GM12878 (cell line): ENCODE data around the gene TMEM225B. TPM values are rescaled to one million over a fixed set of nuclear protein-coding genes. Genes with fewer than 3 reads are reported as not detected.

Source experiments
- ATAC-seq: fragments of 200-7000 bp; cut with Tn5 transposase; 3 replicates; pipeline ENCODE4 v1.9.1; 2020; ENCODE audit warnings: mild to moderate bottlenecking, moderate library complexity
- BruUV-seq: library from RNA; stranded (reverse); fragments of 400-500 nt; replicated peaks from 2 replicates; lab custom pipeline; 2021; lab: Mats Ljungman, UMichigan
- CTCF ChIA-PET: fragments of 300-600 bp; sonication (Branson Sonifier 250); formaldehyde crosslinking; extraction: SDS; loops from one replicate; lab custom pipeline; 2021; ENCODE audit warnings: inconsistent platforms; lab: Yijun Ruan, JAX
- POLR2A ChIA-PET: fragments of 350-600 bp; formaldehyde crosslinking; extraction: SDS; loops from one replicate; lab custom pipeline; 2021; ENCODE audit warnings: inconsistent platforms; lab: Charles Lee
- RAD21 ChIA-PET: fragments of 300-600 bp; sonication (Branson Sonifier 250); formaldehyde crosslinking; loops from one replicate; lab custom pipeline; 2023; ENCODE audit warnings: antibody characterized with exemption; ENCODE audit not compliant: unreplicated experiment; lab: Charles Lee
- SMC1A ChIA-PET: fragments of 300-600 bp; sonication (Branson Sonifier 250); formaldehyde crosslinking; loops from one replicate; lab custom pipeline; 2023; ENCODE audit not compliant: unreplicated experiment, uncharacterized antibody; lab: Charles Lee
- DNase-seq: peaks from one replicate; pipeline ENCODE4 v3.0.0-alpha.2; 2011; ENCODE audit warnings: low read depth, low spot score
- FAIRE-seq: peaks from 3 replicates; lab custom pipeline; 2011; peaks lifted over from hg19 to GRCh38; lab: Jason Lieb, UNC
- H2AFZ ChIP-seq: 2 replicates; pipeline ENCODE4 v1.6.0; 2011; ENCODE audit warnings: low read depth, low read length, control low read depth; ENCODE audit not compliant: control insufficient read depth
- H3K27ac ChIP-seq: 2 replicates; pipeline ENCODE4 v1.5.1; 2011; ENCODE audit warnings: control low read depth; ENCODE audit not compliant: control insufficient read depth, insufficient read depth
- H3K27me3 ChIP-seq, 2 experiments: replicated peaks in 1 of 2; 2 replicates each; pipeline versions ENCODE4 v1.6.0 to v1.6.1; 2011; ENCODE audit warnings: low read length in 1 of 2; ENCODE audit not compliant: control insufficient read depth in 2 of 2, insufficient read depth in 2 of 2
- H3K36me3 ChIP-seq, 2 experiments: 2 replicates each; pipeline ENCODE4 v1.5.1; 2011; ENCODE audit warnings: low read length in 1 of 2; ENCODE audit not compliant: control insufficient read depth in 2 of 2, insufficient read depth in 2 of 2
- H3K4me1 ChIP-seq: 2 replicates; pipeline ENCODE4 v1.6.1; 2011; ENCODE audit warnings: mild to moderate bottlenecking, low read length, moderate library complexity, mixed read lengths; ENCODE audit not compliant: control insufficient read depth, insufficient read depth
- H3K4me2 ChIP-seq: 2 replicates; pipeline ENCODE4 v1.6.0; 2011; ENCODE audit warnings: control low read depth; ENCODE audit not compliant: control insufficient read depth, insufficient read depth
- H3K4me3 ChIP-seq: fragments of 200-600 bp; sonication (generic); 2 replicates; pipeline ENCODE4 v1.5.1; 2016
- H3K79me2 ChIP-seq: 2 replicates; pipeline ENCODE4 v1.6.0; 2011; ENCODE audit warnings: low read length; ENCODE audit not compliant: control insufficient read depth, insufficient read depth
- H3K9ac ChIP-seq: 2 replicates; pipeline ENCODE4 v1.8.0; 2011; ENCODE audit warnings: low read length, control low read depth, mixed read lengths; ENCODE audit not compliant: control insufficient read depth, insufficient read depth
- H3K9me3 ChIP-seq: replicated peaks from 3 replicates; pipeline ENCODE4 v1.5.1; 2011; ENCODE audit warnings: mild to moderate bottlenecking, low read length; ENCODE audit not compliant: control insufficient read depth, insufficient read depth
- H4K20me1 ChIP-seq: 2 replicates; pipeline ENCODE4 v1.6.0; 2011; ENCODE audit not compliant: control insufficient read depth, insufficient read depth
- CTCF ChIP-seq, 3 experiments: IDR thresholded peaks in 2 of 3; conservative IDR thresholded peaks in 1 of 3; 2 replicates each; pipeline ENCODE4 v1.5.1; 2011; ENCODE audit warnings: low read depth in 3 of 3, low read length in 3 of 3, mild to moderate bottlenecking in 3 of 3, control low read depth in 2 of 3, moderate library complexity in 2 of 3, inconsistent platforms in 1 of 3, mixed read lengths in 1 of 3; ENCODE audit not compliant: control insufficient read depth in 2 of 3, insufficient read depth in 1 of 3; ENCODE audit errors: extremely low read depth in 1 of 3
- E2F8 ChIP-seq: fragments of 450-650 bp; IDR thresholded peaks from 2 replicates; pipeline ENCODE4 v1.6.1; 2018; ENCODE audit warnings: mild to moderate bottlenecking, low read depth, moderate library complexity; ENCODE audit not compliant: partially characterized antibody
- GATAD2B ChIP-seq: fragments of 450-650 bp; conservative IDR thresholded peaks from 2 replicates; pipeline ENCODE4 v1.6.1; 2017; ENCODE audit warnings: low read depth, mild to moderate bottlenecking, moderate library complexity
- MLLT1 ChIP-seq: fragments of 450-650 bp; IDR thresholded peaks from 2 replicates; pipeline ENCODE4 v1.6.1; 2016; ENCODE audit warnings: mild to moderate bottlenecking
- PML ChIP-seq: IDR thresholded peaks from 2 replicates; pipeline ENCODE4 v1.6.1; 2012; ENCODE audit warnings: low read length, inconsistent platforms
- POLR2AphosphoS2 ChIP-seq: IDR thresholded peaks from 2 replicates; pipeline ENCODE4 v1.6.1; 2011; ENCODE audit warnings: low read depth, mild to moderate bottlenecking, low read length, improper control_type of control experiment, moderate library complexity
- REST ChIP-seq: IDR thresholded peaks from 2 replicates; pipeline ENCODE4 v1.6.1; 2012; ENCODE audit warnings: mild to moderate bottlenecking, low read depth, low read length
- SKIL ChIP-seq: fragments of 450-650 bp; IDR thresholded peaks from 2 replicates; pipeline ENCODE4 v1.6.1; 2017; ENCODE audit warnings: mild to moderate bottlenecking, low read depth, inconsistent platforms; ENCODE audit not compliant: poor library complexity, severe bottlenecking
- SUPT20H ChIP-seq: IDR thresholded peaks from 2 replicates; pipeline ENCODE4 v1.6.1; 2011; ENCODE audit warnings: low read depth, mild to moderate bottlenecking, low read length, moderate library complexity, borderline replicate concordance; ENCODE audit not compliant: control insufficient read depth
- ZZZ3 ChIP-seq: IDR thresholded peaks from 2 replicates; pipeline ENCODE4 v1.6.1; 2011; ENCODE audit warnings: low read depth; ENCODE audit not compliant: control insufficient read depth, insufficient read length
- WGBS: methylation state at CpG from one replicate; pipeline ENCODE4 v1.1.6; 2016; ENCODE audit warnings: low lambda C conversion rate; ENCODE audit not compliant: insufficient replicate concordance, insufficient coverage; ENCODE audit errors: missing lambda C conversion rate; 5-methylcytosine and 5-hydroxymethylcytosine counted together
- in situ Hi-C: fragments of 300-500 bp; cut with MboI; formaldehyde crosslinking; loops from 9 replicates; pipeline ENCODE4 v1.14.3; 2018; ENCODE audit warnings: mixed read lengths
- intact Hi-C: fragments of 100-400 bp; cut with micrococcal nuclease; formaldehyde crosslinking; loops from one replicate; pipeline ENCODE4 v1.14.2; 2022; ENCODE audit not compliant: unreplicated experiment
- polyA plus RNA-seq, 11 experiments: library from polyadenylated mRNA; depleted of rRNA in 4 of 11; unstranded in 6 of 11; stranded (reverse) in 5 of 11; fragments of >200 nt; fragmentation: Nextera tagmentation in 4 of 11; fragmentation: Illumina TruSeq in 1 of 11; extraction: Ambion mirVana in 4 of 11; extraction: Trizol in 1 of 11; gene quantifications; 1 replicate in 1 of 11; 2 replicates in 10 of 11; pipeline versions ENCODE4 v1.2.1 to v1.2.3, GENCODE V29; 2011 to 2016; ENCODE audit warnings: inconsistent platforms in 2 of 11, missing spikeins in 2 of 11, low read depth in 1 of 11
- total RNA-seq, 4 experiments: library from RNA; depleted of rRNA in 3 of 4; stranded (reverse); fragments of >200 nt in 3 of 4; fragmentation: Illumina TruSeq in 1 of 4; extraction: Trizol in 1 of 4; gene quantifications; 2 replicates each; pipeline versions ENCODE4 v1.2.1 to v1.2.3, GENCODE V29; 2013 to 2021

TMEM225B gene
- total and polyA plus RNA-seq, 10 of the 15 experiments (the other 5 are each of a cell fraction or from before 2014, with no cell fraction given) = 0.22 to 1.9 (median 0.43) TPM

GRCh38 chr7:99645590-99645989, 47.5 kb downstream of the TMEM225B start (continued):
- TF ChIP-seq SUPT20H (no peak), PML (no peak), CTCF (IDR thresholded peaks at IDR 0.05 in 2 of 3, conservative IDR thresholded peaks at IDR 0.05 in 1 of 3; ENCODE audit: control insufficient read depth in 2 of 3, extremely low read depth in 1 of 3, insufficient read depth in 1 of 3, low read depth in 3 of 3, low read length in 3 of 3) (no peak), ZZZ3 (no peak)

- intact Hi-C loops (no loop called here), in situ Hi-C loops (no loop called here)
- Histone ChIP-seq H3K4me1 (no peaks in the 10 kb centered on the region), H2AFZ (no peak overlapping the region), H3K79me2 (no peaks in the 10 kb centered on the region), H3K9me3 (no peaks in the 10 kb centered on the region), H3K9ac (no peak overlapping the region), H3K4me2 (no peak overlapping the region), H3K36me3 (no peaks in the 10 kb centered on the region; a peak in 2 of 4 replicates), H3K27ac (no peak overlapping the region), H3K4me3 (no peak overlapping the region), H4K20me1 (no peaks in the 10 kb centered on the region), H3K27me3 (no peaks in the 10 kb centered on the region)
- RAD21 ChIA-PET = no interaction called here
- POLR2A ChIA-PET = interaction anchor here (0.6 kb wide), 1 partner anchor 89 kb away, joined by 4 read pairs; no protein-coding TSS in a partner anchor
- DNase-seq (no peak), FAIRE-seq (no peak), ATAC-seq (no peak)
- 83% methylated on average over 2 of the region's 2 CpGs for WGBS
- no TSS peak for BruUV-seq
- SMC1A ChIA-PET = no interaction called here
- CTCF ChIA-PET = no interaction called here
- TF ChIP-seq REST (no peak), MLLT1 (no peak), SKIL (no peak), GATAD2B (no peak), E2F8 (no peak), POLR2AphosphoS2 (no peak)
Observed at GRCh38 chr7:99648843-99649242, 50.8 kb downstream of the TMEM225B start.
